Type B pancreatic cell (in vitro differentiated cells): Measurements from ENCODE around the gene PJA1. TPM values are rescaled to one million over a fixed set of nuclear protein-coding genes. Genes with fewer than 3 reads are reported as not detected.
A peak's percentile ranks its signal among the peaks of the same experiment; 100 is the strongest.

Experiments used
- DNase-seq: peaks from one replicate; pipeline ENCODE4 v3.0.0; 2021; ENCODE audit warnings: mixed read lengths; ENCODE audit not compliant: unreplicated experiment; ENCODE audit errors: extremely low spot score
- H3K27ac Mint-ChIP-seq: 2 replicates; pipeline ENCODE4 v1.8.0; 2021; ENCODE audit warnings: mild to moderate bottlenecking, mixed read lengths
- H3K27me3 Mint-ChIP-seq: 2 replicates; pipeline ENCODE4 v1.8.0; 2021; ENCODE audit warnings: mixed read lengths
- H3K36me3 Mint-ChIP-seq: 2 replicates; pipeline ENCODE4 v1.8.0; 2021; ENCODE audit warnings: mixed read lengths
- H3K4me1 Mint-ChIP-seq: one replicate; pipeline ENCODE4 v1.8.0; 2021; ENCODE audit warnings: mixed read lengths; ENCODE audit not compliant: unreplicated experiment
- H3K4me3 Mint-ChIP-seq: 2 replicates; pipeline ENCODE4 v1.8.0; 2021; ENCODE audit warnings: mild to moderate bottlenecking, mixed read lengths
- H3K9me3 Mint-ChIP-seq: 2 replicates; pipeline ENCODE4 v1.8.0; 2021; ENCODE audit warnings: mixed read lengths
- total RNA-seq: library from RNA; stranded (reverse); gene quantifications from 2 replicates; pipeline ENCODE4 v1.2.1, GENCODE V29; 2021; ENCODE audit warnings: low replicate concordance
- TF ChIP-seq, protein P1 (sequence below): fragments of 200-600 bp; sonication (generic); conservative IDR thresholded peaks from 2 replicates; pipeline ENCODE4 v1.5.0; 2021; ENCODE audit warnings: antibody characterized with exemption, mild to moderate bottlenecking

PJA1 gene
- total RNA-seq, 1 donor from 2014 or later: 47.5 TPM

DNA sequence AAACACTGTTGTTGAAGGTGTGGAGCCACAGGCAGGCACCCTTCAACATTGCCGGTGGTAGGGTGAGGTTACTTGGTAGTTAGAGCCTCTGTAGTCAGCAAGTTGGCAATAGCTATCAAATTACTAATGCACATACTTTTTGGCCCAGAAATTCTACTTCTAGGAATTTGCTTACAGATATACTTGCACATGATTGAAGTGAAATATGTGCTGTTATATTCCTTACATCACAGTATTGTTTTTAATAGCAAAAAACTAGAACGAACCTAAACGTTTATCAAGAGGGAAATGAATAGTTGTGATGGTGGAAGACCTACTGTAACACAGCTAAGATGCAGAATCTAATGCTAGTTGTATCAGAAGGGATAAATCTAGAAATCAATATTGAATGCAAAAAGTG lies 7.7 kb upstream of the PJA1 start:
- H3K4me1 Mint-ChIP-seq: no peaks in the 10 kb centered on the region
- TF ChIP-seq, protein P1, sequence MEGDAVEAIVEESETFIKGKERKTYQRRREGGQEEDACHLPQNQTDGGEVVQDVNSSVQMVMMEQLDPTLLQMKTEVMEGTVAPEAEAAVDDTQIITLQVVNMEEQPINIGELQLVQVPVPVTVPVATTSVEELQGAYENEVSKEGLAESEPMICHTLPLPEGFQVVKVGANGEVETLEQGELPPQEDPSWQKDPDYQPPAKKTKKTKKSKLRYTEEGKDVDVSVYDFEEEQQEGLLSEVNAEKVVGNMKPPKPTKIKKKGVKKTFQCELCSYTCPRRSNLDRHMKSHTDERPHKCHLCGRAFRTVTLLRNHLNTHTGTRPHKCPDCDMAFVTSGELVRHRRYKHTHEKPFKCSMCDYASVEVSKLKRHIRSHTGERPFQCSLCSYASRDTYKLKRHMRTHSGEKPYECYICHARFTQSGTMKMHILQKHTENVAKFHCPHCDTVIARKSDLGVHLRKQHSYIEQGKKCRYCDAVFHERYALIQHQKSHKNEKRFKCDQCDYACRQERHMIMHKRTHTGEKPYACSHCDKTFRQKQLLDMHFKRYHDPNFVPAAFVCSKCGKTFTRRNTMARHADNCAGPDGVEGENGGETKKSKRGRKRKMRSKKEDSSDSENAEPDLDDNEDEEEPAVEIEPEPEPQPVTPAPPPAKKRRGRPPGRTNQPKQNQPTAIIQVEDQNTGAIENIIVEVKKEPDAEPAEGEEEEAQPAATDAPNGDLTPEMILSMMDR: no peak
- DNase-seq: no peak
- H3K9me3 Mint-ChIP-seq: peaks cover 6% of the 10 kb centered on the region
- H3K27ac Mint-ChIP-seq: no peak overlapping the region
- no peaks in the 10 kb centered on the region for H3K27me3 Mint-ChIP-seq
- no peak overlapping the region for H3K4me3 Mint-ChIP-seq
- H3K36me3 Mint-ChIP-seq: no peaks in the 10 kb centered on the region

DNA sequence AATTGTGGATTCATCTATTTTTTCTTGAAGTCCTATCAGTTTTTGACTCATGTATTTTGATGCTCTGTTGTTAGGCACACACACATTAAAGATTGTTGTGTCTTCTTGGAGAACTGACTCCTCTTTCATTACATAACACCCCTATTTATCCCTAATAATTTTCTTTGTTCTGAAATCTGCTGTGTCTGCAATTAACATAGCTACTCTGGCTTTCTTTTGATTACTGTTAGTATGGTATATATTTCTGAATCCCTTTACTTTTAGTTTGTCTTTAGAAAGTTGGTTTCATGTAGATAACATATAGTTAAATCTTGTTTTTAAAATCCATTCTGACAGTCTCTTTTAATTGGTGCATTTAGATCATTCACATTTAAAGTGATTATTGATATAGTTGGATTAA lies 5.1 kb upstream of the PJA1 start:
- TF ChIP-seq, protein P1: no peak
- Mint-ChIP-seq H3K9me3 (peaks cover 6% of the 10 kb centered on the region), H3K4me3 (no peak overlapping the region), H3K4me1 (no peaks in the 10 kb centered on the region), H3K36me3 (no peaks in the 10 kb centered on the region), H3K27ac (no peak overlapping the region), H3K27me3 (no peaks in the 10 kb centered on the region)
- DNase-seq: no peak

DNA sequence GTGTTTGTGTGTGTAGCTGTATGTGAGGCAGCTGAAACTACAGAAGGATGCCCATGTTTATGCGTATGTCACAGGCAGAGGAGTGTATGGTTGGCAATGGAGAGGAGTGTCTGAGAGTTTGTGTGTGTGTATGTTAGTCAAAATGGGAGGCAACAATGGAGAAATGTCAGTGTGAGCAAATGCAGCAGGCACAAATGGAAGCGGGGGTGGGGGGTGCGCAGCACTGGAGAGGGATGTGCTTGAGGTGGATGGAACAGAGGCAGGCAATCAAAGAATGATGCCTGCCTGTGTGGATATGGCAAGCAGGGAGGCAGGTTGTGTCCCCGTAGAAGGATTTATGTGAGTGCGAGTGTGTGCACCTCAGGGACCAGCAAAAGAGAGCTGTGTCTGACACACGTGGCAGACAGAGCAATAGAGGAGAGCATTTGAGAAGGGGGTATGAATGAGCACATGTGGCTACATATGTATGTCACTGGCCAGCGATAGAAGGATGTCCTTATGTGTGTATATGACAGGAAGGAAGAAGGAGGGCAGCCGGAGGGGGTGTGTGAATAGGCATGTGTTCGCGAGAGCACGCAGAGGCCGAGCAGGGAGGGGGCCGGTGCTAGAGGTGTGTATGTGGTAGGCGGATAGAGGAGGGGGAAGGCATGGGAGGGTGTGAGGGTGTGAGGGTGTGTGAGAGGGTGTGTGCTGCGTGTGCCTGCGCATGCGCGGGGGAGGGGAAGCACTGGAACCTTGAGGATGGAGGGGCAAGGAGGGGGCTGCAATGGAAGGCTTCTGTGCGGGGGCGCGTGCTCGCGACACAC lies 1.1 kb downstream of the PJA1 start:
- Mint-ChIP-seq H3K4me1 (peaks cover 18% of the 10 kb centered on the region), H3K27me3 (no peaks in the 10 kb centered on the region), H3K9me3 (no peaks in the 10 kb centered on the region), H3K4me3 (peak overlapping the region; percentile 85), H3K36me3 (peaks cover 21% of the 10 kb centered on the region), H3K27ac (peak overlapping the region; percentile 42)
- TF ChIP-seq, protein P1: no peak
- DNase-seq: peak; percentile 66

DNA sequence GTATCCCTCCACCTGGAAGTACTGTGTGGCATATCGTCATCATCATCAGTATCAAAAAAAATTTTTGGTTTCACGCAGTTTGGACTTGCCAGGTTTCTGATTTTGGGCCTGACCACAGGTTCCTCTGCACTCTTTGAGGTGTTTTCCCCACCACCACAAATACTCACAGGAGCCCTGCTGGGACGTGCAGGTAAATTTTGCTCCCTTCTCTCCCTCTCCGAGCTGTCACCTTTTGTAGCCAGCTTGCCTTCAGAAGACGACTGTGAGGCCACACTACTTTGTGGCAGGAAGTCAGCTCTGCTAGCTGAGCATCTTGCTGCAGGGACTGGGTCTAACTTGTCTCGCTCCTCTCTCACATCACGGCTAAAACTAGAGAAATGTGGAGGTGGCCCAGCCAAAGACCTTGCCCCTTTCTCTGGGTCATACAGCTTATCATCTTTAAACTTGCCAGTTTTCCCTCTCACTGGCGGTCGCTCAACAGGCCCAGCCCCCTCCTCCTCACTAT lies 2.8 kb downstream of the PJA1 start:
- no peaks in the 10 kb centered on the region for H3K27me3 Mint-ChIP-seq
- peaks cover 23% of the 10 kb centered on the region for H3K4me1 Mint-ChIP-seq
- no peak overlapping the region for H3K4me3 Mint-ChIP-seq
- TF ChIP-seq, protein P1: no peak
- H3K36me3 Mint-ChIP-seq: peaks cover 21% of the 10 kb centered on the region
- DNase-seq: peak; percentile 25
- H3K27ac Mint-ChIP-seq: no peak overlapping the region
- H3K9me3 Mint-ChIP-seq: no peaks in the 10 kb centered on the region

DNA sequence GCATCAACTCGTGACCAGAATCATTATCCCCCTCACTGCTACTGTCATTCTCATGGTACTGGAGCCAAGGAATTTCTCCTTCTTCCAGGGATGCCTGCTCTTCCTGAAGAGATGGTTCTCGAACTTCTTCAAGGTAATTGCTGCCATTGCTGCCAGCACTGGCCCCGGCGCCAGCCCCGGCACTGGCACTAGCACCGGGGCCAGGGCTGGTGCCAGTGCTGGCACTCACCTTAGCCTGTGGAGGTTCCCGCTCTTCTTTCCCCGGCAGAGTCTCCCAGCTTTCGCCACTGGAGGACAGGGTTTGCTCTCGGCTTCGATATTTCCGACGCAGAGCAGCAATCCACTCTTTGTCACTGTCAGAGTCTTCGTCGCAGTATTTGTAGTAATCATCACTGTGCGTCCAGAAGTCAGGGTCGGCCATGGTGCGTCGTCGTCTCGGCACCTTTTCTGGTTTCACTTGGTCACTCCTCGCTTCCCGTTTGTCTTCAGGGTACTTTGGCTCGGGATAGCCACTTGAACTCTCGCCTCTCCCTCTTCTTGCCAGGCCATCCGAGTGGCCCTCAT lies 3.4 kb downstream of the PJA1 start:
- no peak overlapping the region for H3K27ac Mint-ChIP-seq
- no peaks in the 10 kb centered on the region for H3K9me3 Mint-ChIP-seq
- DNase-seq: peak; percentile 44
- peaks cover 21% of the 10 kb centered on the region for H3K36me3 Mint-ChIP-seq
- H3K4me3 Mint-ChIP-seq: no peak overlapping the region
- TF ChIP-seq, protein P1: no peak
- H3K4me1 Mint-ChIP-seq: peaks cover 23% of the 10 kb centered on the region
- H3K27me3 Mint-ChIP-seq: no peaks in the 10 kb centered on the region
